A673 (cell line): ENCODE results near the gene FAM161B. TPM values are rescaled to one million over a fixed set of nuclear protein-coding genes. Genes with fewer than 3 reads are reported as not detected.

ENCODE experiments used
- BruUV-seq: library from RNA; stranded (reverse); fragments of 400-500 nt; replicated peaks from 2 replicates; lab custom pipeline; 2021; lab: Mats Ljungman, UMichigan
- CTCF ChIA-PET: fragments of 300-600 bp; sonication (Branson Sonifier 250); formaldehyde crosslinking; loops from one replicate; lab custom pipeline; 2022; ENCODE audit warnings: antibody characterized with exemption; lab: Charles Lee
- POLR2A ChIA-PET: fragments of 300-600 bp; sonication (Branson Sonifier 250); formaldehyde crosslinking; loops from one replicate; lab custom pipeline; 2022; ENCODE audit warnings: antibody characterized with exemption; ENCODE audit not compliant: low non-redundant PET; lab: Charles Lee
- DNase-seq: peaks from one replicate; pipeline ENCODE4 v3.0.0-alpha.2; 2015; ENCODE audit warnings: low spot score
- H3K27ac ChIP-seq: fragments of 200-600 bp; sonication (generic); 2 replicates; pipeline ENCODE4 v1.5.1; 2016; ENCODE audit warnings: mixed run types, low read depth, mild to moderate bottlenecking, mixed read lengths, antibody characterized with exemption, low read length; ENCODE audit not compliant: poor library complexity, severe bottlenecking
- H3K27me3 ChIP-seq: fragments of 200-600 bp; sonication (generic); replicated peaks from 2 replicates; pipeline ENCODE4 v1.6.1; 2017; ENCODE audit warnings: mixed run types, low read depth, mild to moderate bottlenecking, mixed read lengths, antibody characterized with exemption, low read length; ENCODE audit not compliant: insufficient read depth, poor library complexity
- H3K36me3 ChIP-seq: fragments of 200-600 bp; sonication (generic); 2 replicates; pipeline ENCODE4 v1.6.1; 2016; ENCODE audit warnings: mixed run types, mild to moderate bottlenecking, mixed read lengths, antibody characterized with exemption, low read length; ENCODE audit not compliant: insufficient read depth, poor library complexity, severe bottlenecking
- H3K4me1 ChIP-seq: fragments of 200-600 bp; sonication (generic); 2 replicates; pipeline ENCODE4 v1.6.1; 2017; ENCODE audit warnings: mixed run types, mild to moderate bottlenecking, mixed read lengths, antibody characterized with exemption, low read length; ENCODE audit not compliant: insufficient read depth, poor library complexity, severe bottlenecking
- H3K4me3 ChIP-seq: fragments of 200-600 bp; sonication (generic); 2 replicates; pipeline ENCODE4 v1.5.1; 2016; ENCODE audit warnings: low read depth, mixed run types, mild to moderate bottlenecking, mixed read lengths, low read length; ENCODE audit not compliant: poor library complexity, severe bottlenecking
- H3K9me3 ChIP-seq: fragments of 200-600 bp; sonication (generic); 2 replicates; pipeline ENCODE4 v1.6.1; 2016; ENCODE audit warnings: mixed run types, low read depth, mild to moderate bottlenecking, mixed read lengths, antibody characterized with exemption, low read length; ENCODE audit not compliant: poor library complexity, severe bottlenecking
- EZH2 ChIP-seq: fragments of 200-600 bp; sonication (generic); IDR thresholded peaks from 2 replicates; pipeline ENCODE4 v1.6.1; 2017; ENCODE audit warnings: borderline replicate concordance, low read depth, mild to moderate bottlenecking, mixed read lengths, antibody characterized with exemption, low read length; ENCODE audit not compliant: poor library complexity, severe bottlenecking
- intact Hi-C: fragments of 100-400 bp; cut with micrococcal nuclease; formaldehyde crosslinking; loops from one replicate; pipeline ENCODE4 v1.10.0; 2022; ENCODE audit not compliant: unreplicated experiment
- total RNA-seq: library from RNA; stranded (reverse); gene quantifications from 2 replicates; pipeline ENCODE4 v1.2.3, GENCODE V29; 2021
- TF ChIP-seq, protein P1 (sequence below): fragments of 300-800, 200-600 bp; sonication (generic); conservative IDR thresholded peaks from 2 replicates; pipeline ENCODE4 v1.5.1; 2017; ENCODE audit warnings: low read depth, mild to moderate bottlenecking, antibody characterized with exemption, low read length, moderate library complexity, mixed read lengths

Gene FAM161B
- total RNA-seq, 1 experiment from 2014 or later, result 1.7 TPM

DNA sequence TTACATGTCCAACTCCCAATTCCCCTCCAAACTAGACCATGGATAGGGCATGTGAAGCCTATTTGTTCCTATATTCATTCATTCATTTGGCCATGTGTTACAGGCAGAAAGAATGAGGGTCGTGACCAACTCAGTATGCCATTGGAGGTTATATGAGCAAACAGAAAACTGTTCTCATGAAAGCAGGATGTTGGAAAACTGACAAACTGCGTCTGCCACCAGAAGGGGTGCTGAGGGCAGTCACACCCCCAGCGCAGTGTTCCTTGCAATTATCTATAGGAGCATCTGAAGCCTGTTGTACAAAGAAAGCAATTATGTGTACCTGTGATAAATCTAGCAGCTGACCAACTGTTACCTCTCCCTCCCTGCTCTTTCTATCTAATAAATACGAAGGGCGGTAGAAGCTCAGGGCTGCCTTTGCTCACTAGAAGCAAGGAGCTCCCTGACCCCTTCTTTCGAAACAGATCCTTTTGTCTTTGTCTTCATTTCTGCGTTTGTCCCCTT is 48.1 kb upstream of the FAM161B start:
- intact Hi-C loops, result no loop called here
- DNase-seq, result no peak
- no peak for TF ChIP-seq EZH2
- TF ChIP-seq, protein P1, sequence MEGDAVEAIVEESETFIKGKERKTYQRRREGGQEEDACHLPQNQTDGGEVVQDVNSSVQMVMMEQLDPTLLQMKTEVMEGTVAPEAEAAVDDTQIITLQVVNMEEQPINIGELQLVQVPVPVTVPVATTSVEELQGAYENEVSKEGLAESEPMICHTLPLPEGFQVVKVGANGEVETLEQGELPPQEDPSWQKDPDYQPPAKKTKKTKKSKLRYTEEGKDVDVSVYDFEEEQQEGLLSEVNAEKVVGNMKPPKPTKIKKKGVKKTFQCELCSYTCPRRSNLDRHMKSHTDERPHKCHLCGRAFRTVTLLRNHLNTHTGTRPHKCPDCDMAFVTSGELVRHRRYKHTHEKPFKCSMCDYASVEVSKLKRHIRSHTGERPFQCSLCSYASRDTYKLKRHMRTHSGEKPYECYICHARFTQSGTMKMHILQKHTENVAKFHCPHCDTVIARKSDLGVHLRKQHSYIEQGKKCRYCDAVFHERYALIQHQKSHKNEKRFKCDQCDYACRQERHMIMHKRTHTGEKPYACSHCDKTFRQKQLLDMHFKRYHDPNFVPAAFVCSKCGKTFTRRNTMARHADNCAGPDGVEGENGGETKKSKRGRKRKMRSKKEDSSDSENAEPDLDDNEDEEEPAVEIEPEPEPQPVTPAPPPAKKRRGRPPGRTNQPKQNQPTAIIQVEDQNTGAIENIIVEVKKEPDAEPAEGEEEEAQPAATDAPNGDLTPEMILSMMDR, result no peak
- Histone ChIP-seq H3K27me3 (no peaks in the 10 kb centered on the region), H3K4me3 (no peak overlapping the region), H3K27ac (no peak overlapping the region), H3K4me1 (no peaks in the 10 kb centered on the region), H3K36me3 (no peaks in the 10 kb centered on the region), H3K9me3 (no peaks in the 10 kb centered on the region)
- ChIA-PET POLR2A (interaction anchor here (0.7 kb wide), 1 partner anchor 120 kb away, joined by 3 read pairs; no protein-coding TSS in a partner anchor), CTCF (no interaction called here)
- no TSS peak for BruUV-seq

DNA sequence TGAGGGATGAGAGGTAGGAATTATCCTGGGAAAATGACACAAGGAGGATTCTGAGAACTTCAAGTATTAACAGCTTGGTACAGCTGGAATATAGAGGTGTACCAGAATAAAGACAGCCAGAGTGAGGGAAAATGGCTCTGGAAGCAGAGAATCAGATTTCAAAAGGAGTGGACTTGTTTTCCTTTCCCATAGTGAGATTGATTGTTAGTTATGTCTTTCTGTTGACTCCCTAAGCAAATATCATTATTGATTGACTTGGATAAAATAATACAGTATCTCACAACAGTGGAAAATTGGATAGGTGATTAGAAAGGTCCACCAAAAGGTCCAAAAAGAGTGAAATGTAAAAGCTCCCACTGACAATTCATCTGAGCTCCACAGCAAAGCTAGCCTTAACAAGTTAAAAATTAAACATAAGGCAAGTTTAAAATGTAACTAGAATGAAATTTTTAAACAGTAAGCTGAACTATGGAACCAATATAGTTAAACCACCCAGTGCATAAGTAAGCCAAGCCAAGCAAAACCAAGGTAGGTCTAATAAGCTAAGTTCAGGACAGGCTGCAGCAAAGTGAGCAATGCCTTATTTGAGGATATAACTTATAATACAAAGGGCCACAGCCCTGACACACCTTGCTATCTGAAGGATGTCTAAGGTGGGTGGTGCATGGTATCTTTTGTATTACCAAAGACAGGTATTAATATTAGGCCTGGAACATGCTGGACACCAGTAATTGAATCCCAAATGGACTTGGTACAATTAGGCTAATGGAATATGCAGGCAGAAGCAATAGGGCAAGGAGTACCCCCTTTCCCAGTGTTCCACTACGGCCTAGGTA is 47.4 kb upstream of the FAM161B start:
- intact Hi-C loops, result no loop called here
- Histone ChIP-seq H3K27ac (no peak overlapping the region), H3K4me1 (no peaks in the 10 kb centered on the region), H3K36me3 (no peaks in the 10 kb centered on the region), H3K9me3 (no peaks in the 10 kb centered on the region), H3K4me3 (no peak overlapping the region), H3K27me3 (no peaks in the 10 kb centered on the region)
- no peak for DNase-seq
- ChIA-PET CTCF (no interaction called here), POLR2A (no interaction called here)
- BruUV-seq, result no TSS peak
- TF ChIP-seq, protein P1, result no peak
- TF ChIP-seq EZH2, result no peak

DNA sequence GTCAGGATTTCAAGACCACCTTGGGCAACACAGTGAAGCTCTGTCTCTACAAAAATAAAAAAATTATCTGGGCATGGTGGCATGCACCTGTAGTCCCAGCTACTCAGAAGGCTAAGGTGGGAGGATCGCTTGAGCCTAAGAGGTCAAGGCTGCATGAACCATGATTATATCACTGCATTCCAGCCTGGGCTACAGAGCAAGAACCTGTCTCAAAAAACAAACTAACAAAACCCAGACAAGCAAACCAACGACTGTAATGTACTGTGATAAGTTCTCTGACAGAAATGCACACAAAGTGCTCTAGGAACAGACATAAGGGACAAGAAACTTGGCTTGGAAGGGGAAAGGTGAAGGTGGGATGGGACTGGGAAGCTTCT is 46.8 kb upstream of the FAM161B start:
- Histone ChIP-seq H3K27me3 (no peaks in the 10 kb centered on the region), H3K4me3 (no peak overlapping the region), H3K9me3 (no peaks in the 10 kb centered on the region), H3K4me1 (no peaks in the 10 kb centered on the region), H3K36me3 (no peaks in the 10 kb centered on the region), H3K27ac (no peak overlapping the region)
- intact Hi-C loops, result no loop called here
- ChIA-PET CTCF (no interaction called here), POLR2A (no interaction called here)
- DNase-seq, result no peak
- TF ChIP-seq, protein P1, result no peak
- no peak for TF ChIP-seq EZH2
- BruUV-seq, result no TSS peak
